T-helper 2 cell treated with Interferon-gamma antibody and Interleukin-4, amounts not matched to agents 100 ng/mL and 5 ng/mL, for 36 hours (primary cell): ENCODE measurements around the gene ALDOA. TPM values are rescaled to one million over a fixed set of nuclear protein-coding genes. Genes with fewer than 3 reads are reported as not detected.
"Not testable (repeated sequence)": the region's sequence is repeated elsewhere in the genome, so short reads cannot be mapped to it uniquely, and the experiment has no call there.

Source experiments
- intact Hi-C: fragments of 100-400 bp; cut with micrococcal nuclease; formaldehyde crosslinking; loops from one replicate; pipeline ENCODE4 v1.15.1; 2023
- total RNA-seq: library from RNA; stranded (reverse); gene quantifications from 2 replicates; pipeline ENCODE4 v1.2.3, GENCODE V29; 2022

ALDOA gene
- total RNA-seq, 1 donor from 2014 or later, result 1,473 TPM

DNA sequence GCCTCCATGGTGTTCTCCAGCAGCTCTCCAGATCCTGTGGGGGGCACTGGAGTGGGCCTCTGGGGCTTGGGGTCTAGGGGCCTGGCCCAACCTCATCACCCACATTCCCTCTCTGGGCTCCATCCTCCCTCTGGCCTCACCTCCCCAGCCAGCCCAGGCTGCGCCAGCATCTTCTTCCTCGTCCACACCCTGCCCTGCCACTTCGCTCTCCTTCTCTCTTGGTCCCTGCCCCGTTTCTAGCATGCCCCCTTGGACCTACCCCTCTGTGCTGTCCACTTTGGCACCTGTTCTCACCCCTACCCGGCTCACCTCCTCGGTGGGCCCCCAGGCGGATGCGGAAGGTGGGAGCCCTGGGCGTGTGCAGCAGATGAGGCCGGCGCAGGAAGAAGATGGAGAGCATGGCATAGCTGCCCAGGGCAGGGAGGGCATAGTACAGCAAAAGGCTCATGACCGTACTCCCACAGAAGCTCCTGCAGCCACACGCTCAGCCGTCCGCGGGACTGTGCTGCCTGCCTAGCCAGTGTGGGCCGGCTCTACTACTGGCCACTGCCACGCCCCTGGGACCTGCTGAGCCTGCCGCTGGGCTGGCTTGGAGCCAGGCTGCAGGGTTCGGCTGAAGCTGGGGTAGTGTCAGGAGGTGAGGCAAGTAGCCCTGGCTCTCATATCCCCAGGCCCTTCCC lies 47.6 kb downstream of the ALDOA start, which contains the start of gene GDPD3:
GDPD3 (minus strand) TSS at position 507 of the 680 bp plus-strand sequence; CDS start at position 448, 59 bp downstream.
- intact Hi-C loops, result loop anchor here (2.0 kb wide), 1 partner anchor 296 kb away; no protein-coding TSS in a partner anchor

DNA sequence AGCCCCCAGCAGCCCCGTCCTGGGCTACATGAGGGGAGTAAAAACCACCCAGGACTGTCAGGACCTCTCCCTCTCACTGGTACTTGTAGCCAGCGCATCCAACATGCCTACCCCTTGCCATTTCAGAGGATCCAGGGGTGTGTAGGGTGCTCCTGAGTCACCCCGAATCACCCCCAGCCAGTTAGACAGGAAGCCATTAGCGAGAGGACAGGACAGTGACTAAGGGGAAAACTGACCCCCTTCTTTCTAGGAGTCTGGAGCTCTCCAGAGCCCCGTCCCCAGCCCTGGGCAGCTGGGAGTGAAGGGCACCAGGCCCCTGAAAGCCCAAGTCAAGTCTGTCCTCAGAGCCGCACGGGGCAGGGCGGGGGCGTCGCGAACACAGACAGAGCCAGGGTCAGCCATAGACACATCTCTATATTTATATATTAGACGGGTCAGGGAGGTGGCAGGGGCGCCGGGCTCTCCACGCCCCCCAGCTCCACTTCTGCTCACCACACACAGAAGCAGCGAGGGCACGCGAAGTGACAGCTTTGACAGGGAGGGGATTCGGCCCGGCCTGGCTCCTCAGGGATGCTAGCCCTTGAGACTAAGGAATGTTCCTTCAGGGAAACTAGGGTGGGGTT lies 48.3 kb downstream of the ALDOA start:
- intact Hi-C loops, result loop anchor here (2.0 kb wide), 1 partner anchor 295 kb away; no protein-coding TSS in a partner anchor

DNA sequence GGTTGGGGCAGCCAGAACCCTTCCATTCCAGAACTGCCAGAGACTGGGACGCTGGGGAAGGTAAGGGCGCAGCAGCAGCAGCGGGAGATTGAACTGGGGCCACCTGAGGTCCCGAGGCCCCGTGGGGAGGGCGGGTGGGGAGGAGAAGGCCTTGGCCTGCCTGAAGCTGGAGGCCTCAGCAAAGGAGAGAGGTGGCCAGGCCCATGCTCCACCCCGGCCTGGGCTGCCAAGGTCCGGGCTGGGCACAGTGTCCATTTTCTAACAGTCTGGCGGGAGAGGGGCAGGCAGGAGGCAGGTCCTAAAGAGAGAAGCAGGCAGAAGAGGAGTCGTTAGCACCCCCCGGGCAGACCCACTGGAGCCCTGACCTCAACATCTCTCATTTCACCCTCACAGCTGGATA lies 48.9 kb downstream of the ALDOA start:
- intact Hi-C loops, result no loop called here

DNA sequence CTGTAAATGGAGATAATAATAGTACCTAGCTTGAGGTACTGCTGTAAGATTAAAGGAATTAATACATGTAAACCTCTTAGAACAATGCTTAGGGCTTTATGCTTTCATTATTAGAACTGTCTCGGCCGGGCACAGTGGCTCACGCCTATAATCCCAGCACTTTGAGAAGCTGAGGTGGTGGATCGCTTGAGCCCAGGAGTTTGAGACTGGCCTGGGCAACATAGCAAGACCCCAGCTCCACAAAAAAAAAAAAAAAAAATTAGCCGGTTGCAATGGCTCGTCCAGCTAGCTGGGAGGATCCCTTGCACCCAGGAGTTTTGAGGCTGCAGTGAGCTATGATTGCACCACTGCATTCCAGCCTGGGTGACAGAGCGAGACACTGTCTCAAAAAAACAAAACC lies 49.3 kb downstream of the ALDOA start:
- intact Hi-C loops, result not testable (repeated sequence)

DNA sequence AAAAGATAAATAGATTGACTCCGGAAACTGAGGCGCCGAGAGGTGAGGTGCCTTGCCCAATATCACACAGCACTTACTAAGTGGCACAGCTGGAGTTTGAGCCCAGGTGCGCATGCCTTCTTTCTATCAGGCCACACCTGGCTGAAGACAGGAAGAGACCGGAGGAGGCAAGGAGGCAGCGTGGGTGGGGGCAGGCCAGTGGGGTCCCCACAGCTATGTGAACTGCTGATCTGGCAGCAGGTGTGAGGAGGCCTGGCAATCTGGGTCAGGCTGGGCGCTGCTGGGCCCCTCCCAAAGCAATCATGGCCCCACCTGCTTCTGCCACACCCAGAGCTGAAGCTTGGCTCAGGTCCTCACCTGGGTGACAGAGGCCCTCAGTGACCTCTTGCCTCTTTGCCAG lies 49.7 kb downstream of the ALDOA start:
- intact Hi-C loops, result no loop called here

DNA sequence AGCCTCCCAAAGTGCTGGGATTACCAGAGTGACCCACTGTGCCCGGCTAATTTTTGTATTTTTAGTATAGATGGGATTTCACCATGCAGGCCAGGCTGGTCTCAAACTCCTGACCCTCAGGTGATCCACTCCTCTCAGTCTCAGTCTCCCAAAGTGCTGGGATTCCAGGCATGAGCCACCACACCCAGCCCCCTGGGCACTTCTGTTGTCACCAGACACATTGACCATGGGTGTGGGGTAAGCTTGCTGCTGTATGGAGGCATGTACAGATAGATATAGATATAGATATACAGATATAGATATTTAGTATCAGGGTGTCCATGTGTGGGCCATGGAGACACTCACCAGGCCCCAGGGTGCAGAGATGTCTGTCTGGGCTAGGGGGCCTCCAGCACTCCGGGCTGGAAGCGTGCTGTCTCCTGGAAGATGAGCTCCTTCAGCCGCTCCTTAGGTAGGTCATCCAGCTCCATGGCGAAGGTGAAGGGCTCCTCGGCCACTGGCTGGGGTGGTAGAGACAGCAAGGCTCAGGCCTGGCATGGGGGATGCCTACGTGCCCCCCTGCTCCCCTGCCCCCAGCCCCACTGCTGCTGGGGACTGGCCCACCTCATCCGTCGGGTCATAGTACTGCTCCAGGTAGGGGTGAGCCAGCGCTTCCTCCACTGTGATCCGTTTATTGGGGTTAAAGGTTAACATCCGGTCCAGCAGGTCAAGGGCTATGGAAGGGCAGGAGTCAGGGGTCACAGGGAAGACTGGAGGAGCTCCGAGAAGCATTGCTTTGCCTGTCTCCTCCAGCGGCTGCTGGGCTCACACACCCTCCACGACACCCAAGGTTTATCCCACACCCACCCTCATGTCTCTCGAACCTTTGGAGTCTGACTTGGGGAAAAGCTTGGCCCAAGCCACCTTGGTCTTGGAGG lies 51.0 kb downstream of the ALDOA start:
- intact Hi-C loops, result no loop called here

DNA sequence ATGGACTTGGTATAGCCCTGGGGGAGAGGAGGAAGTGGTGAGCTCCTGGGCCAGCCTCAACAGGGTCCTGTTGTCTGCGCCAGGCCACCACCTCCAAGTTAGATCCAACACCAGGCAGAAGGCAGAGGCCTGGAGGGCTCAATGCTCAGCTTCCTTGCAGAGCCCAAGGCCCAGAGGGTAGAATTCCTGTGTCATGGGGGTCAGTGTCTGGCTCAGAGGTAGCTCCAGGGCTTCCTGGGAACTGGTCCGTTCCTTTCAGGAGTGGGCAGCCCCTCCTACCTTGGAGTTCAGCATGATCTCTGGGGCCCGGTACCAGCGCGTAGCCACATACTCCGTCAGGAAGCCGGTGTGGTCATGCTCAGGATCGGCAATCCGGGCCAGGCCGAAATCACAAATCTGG lies 52.2 kb downstream of the ALDOA start:
- intact Hi-C loops, result no loop called here

DNA sequence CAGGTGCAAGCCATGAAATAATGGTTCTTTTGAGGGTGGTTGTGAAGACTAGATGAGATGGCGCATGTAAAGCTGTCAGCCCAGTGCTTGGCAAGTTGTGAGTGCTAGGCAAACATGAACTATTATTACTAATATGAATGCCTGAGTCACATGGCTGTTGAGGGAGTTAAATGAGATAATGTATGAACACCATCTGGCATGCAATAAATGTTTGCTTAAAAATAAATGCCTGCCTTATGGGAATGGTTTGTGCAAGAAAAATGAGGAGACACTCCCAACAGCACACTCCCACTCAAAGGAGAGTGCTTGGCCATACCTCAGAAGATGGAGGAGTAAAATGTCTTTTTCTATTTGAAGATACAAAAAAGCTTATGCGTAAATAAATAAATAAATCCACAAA lies 53.9 kb downstream of the ALDOA start:
- intact Hi-C loops, result no loop called here

Other genes with a start within 250 kb of the ALDOA start
- 29.6 and 32.4 TPM in 2 replicates for gene PAGR1, start 249.6 kb upstream of the ALDOA start, total RNA-seq
- gene MVP, start 245.3 kb upstream of the ALDOA start, total RNA-seq, result 159 and 160 TPM in 2 replicates
- 60.2 and 61.4 TPM in 2 replicates for gene CDIPT, start 202.5 kb upstream of the ALDOA start, total RNA-seq
- not detected in 2 replicates for gene SEZ6L2, start 166.2 kb upstream of the ALDOA start, total RNA-seq
- 0.16 TPM in 1 of 2 replicates, not detected in the other for gene ASPHD1, start 165.3 kb upstream of the ALDOA start, total RNA-seq
- 34.0 and 36.1 TPM in 2 replicates for gene KCTD13, start 139.5 kb upstream of the ALDOA start, total RNA-seq
- gene TMEM219, start 103.7 kb upstream of the ALDOA start, total RNA-seq, result 55.9 and 56.1 TPM in 2 replicates
- 44.2 and 45.3 TPM in 2 replicates for gene TAOK2, start 91.9 kb upstream of the ALDOA start, total RNA-seq
- gene HIRIP3, start 70.1 kb upstream of the ALDOA start, total RNA-seq, result 43.0 and 48.2 TPM in 2 replicates
- gene INO80E, start 69.5 kb upstream of the ALDOA start, total RNA-seq, result 103 and 106 TPM in 2 replicates
- 0.25 TPM in 1 of 2 replicates, not detected in the other for gene DOC2A, start 54.7 kb upstream of the ALDOA start, total RNA-seq
- not detected in 2 replicates for gene C16orf92, start 42.6 kb upstream of the ALDOA start, total RNA-seq
- 2.7 and 3.6 TPM in 2 replicates for gene TLCD3B, start 34.5 kb upstream of the ALDOA start, total RNA-seq
- gene PPP4C, start 10.2 kb downstream of the ALDOA start, total RNA-seq, result 140 and 145 TPM in 2 replicates
- gene TBX6, start 26.2 kb downstream of the ALDOA start, total RNA-seq, result 0.89 and 1.0 TPM in 2 replicates
- 30.6 and 32.8 TPM in 2 replicates for gene YPEL3, start 30.5 kb downstream of the ALDOA start, total RNA-seq
- gene GDPD3, start 47.8 kb downstream of the ALDOA start, total RNA-seq, result 7.7 and 8.7 TPM in 2 replicates
- 52.8 and 61.6 TPM in 2 replicates for gene MAPK3, start 57.5 kb downstream of the ALDOA start, total RNA-seq
- 1,841 and 1,902 TPM in 2 replicates for gene CORO1A, start 117.8 kb downstream of the ALDOA start, total RNA-seq
- gene BOLA2B, start 127.9 kb downstream of the ALDOA start, total RNA-seq, result 168 and 178 TPM in 2 replicates
- 65.6 and 102 TPM in 2 replicates for gene SLX1A, start 128.1 kb downstream of the ALDOA start, total RNA-seq
- 29.5 and 37.5 TPM in 2 replicates for gene SULT1A3, start 133.5 kb downstream of the ALDOA start, total RNA-seq
- gene NPIPB13, start 182.7 kb downstream of the ALDOA start, total RNA-seq, result 15.1 and 23.7 TPM in 2 replicates